ENCODE results near the gene C6orf120. TPM values are rescaled to one million over a fixed set of nuclear protein-coding genes. Genes with fewer than 3 reads are reported as not detected.

C6orf120 gene
- polyA plus RNA-seq, 1 donor (not counting 4 experiments of a cell fraction or from before 2014, with no cell fraction given) = 18.1 TPM

- Histone ChIP-seq H3K9ac (ENCODE audit: control insufficient read depth, extremely low read depth, insufficient read depth, low read length) (peak overlapping the region; percentile 80), H2AFZ (ENCODE audit: control insufficient read depth, low read length) (peak overlapping the region; percentile 81), H3K4me3 (ENCODE audit: control insufficient read depth in 2 of 3, extremely low read depth in 1 of 3, insufficient read depth in 2 of 3, low read depth in 1 of 3, low read length in 3 of 3) (peak overlapping the region; percentile 52 to 90 (median 87)), H3K36me3 (ENCODE audit: control insufficient read depth in 2 of 2, extremely low read depth in 1 of 2, insufficient read depth in 2 of 2, low read length in 2 of 2) (no peaks in the 10 kb centered on the region), H3K79me2 (ENCODE audit: control insufficient read depth, insufficient read depth, low read length) (peaks cover 28% of the 10 kb centered on the region), H4K20me1 (ENCODE audit: control insufficient read depth, extremely low read depth, insufficient read depth, low read length) (peaks cover 2% of the 10 kb centered on the region), H3K9me1 (ENCODE audit: control insufficient read depth, extremely low read depth, insufficient read depth, low read length) (no peaks in the 10 kb centered on the region), H3K27me3 (ENCODE audit: control insufficient read depth, extremely low read depth, insufficient read depth, low read length) (no peaks in the 10 kb centered on the region), H3K27ac (ENCODE audit: control insufficient read depth, insufficient read depth, low read length) (peak overlapping the region; percentile 80), H3K9me3 (ENCODE audit: control insufficient read depth, low read depth, low read length) (no peaks in the 10 kb centered on the region), H3K4me1 (ENCODE audit: control insufficient read depth, extremely low read depth, insufficient read depth, low read length) (peaks cover 19% of the 10 kb centered on the region), H3K4me2 (ENCODE audit: control insufficient read depth, extremely low read depth, insufficient read depth, low read depth, low read length) (peak overlapping the region; percentile 99)
- TF ChIP-seq EZH2 (IDR thresholded peaks at IDR 0.05; ENCODE audit: low read length) = no peak
- TF ChIP-seq, protein P1, sequence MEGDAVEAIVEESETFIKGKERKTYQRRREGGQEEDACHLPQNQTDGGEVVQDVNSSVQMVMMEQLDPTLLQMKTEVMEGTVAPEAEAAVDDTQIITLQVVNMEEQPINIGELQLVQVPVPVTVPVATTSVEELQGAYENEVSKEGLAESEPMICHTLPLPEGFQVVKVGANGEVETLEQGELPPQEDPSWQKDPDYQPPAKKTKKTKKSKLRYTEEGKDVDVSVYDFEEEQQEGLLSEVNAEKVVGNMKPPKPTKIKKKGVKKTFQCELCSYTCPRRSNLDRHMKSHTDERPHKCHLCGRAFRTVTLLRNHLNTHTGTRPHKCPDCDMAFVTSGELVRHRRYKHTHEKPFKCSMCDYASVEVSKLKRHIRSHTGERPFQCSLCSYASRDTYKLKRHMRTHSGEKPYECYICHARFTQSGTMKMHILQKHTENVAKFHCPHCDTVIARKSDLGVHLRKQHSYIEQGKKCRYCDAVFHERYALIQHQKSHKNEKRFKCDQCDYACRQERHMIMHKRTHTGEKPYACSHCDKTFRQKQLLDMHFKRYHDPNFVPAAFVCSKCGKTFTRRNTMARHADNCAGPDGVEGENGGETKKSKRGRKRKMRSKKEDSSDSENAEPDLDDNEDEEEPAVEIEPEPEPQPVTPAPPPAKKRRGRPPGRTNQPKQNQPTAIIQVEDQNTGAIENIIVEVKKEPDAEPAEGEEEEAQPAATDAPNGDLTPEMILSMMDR (optimal IDR thresholded peaks at IDR 0.05 in 1 of 3, IDR thresholded peaks at IDR 0.05 in 1 of 3, conservative IDR thresholded peaks at IDR 0.05 in 1 of 3; ENCODE audit: extremely low read depth in 1 of 3, insufficient read depth in 2 of 3, low read length in 3 of 3) = no peak
- FAIRE-seq (peak; percentile 84), DNase-seq (ENCODE audit: low read depth, low spot score) (no peak)
- dilution Hi-C loops (cut with MboI; ENCODE audit: extremely low pct_ligation_motif_present, low sequenced_read_pairs) = no loop called here
Measured at GRCh38 chr6:169722362-169723199, 20.7 kb downstream of the C6orf120 start.

GRCh38 chr6:169723200-169723909 is 21.4 kb downstream of the C6orf120 start:
- Histone ChIP-seq H3K9me1 (ENCODE audit: control insufficient read depth, extremely low read depth, insufficient read depth, low read length) (no peaks in the 10 kb centered on the region), H2AFZ (ENCODE audit: control insufficient read depth, low read length) (peak overlapping the region; percentile 81), H3K9me3 (ENCODE audit: control insufficient read depth, low read depth, low read length) (no peaks in the 10 kb centered on the region), H3K4me1 (ENCODE audit: control insufficient read depth, extremely low read depth, insufficient read depth, low read length) (peaks cover 19% of the 10 kb centered on the region), H3K4me2 (ENCODE audit: control insufficient read depth, extremely low read depth, insufficient read depth, low read depth, low read length) (peak overlapping the region; percentile 99), H3K9ac (ENCODE audit: control insufficient read depth, extremely low read depth, insufficient read depth, low read length) (peak overlapping the region; percentile 80), H3K79me2 (ENCODE audit: control insufficient read depth, insufficient read depth, low read length) (peaks cover 25% of the 10 kb centered on the region), H3K27me3 (ENCODE audit: control insufficient read depth, extremely low read depth, insufficient read depth, low read length) (no peaks in the 10 kb centered on the region), H3K36me3 (ENCODE audit: control insufficient read depth in 2 of 2, extremely low read depth in 1 of 2, insufficient read depth in 2 of 2, low read length in 2 of 2) (no peaks in the 10 kb centered on the region), H4K20me1 (ENCODE audit: control insufficient read depth, extremely low read depth, insufficient read depth, low read length) (peaks cover 2% of the 10 kb centered on the region), H3K27ac (ENCODE audit: control insufficient read depth, insufficient read depth, low read length) (peak overlapping the region; percentile 80), H3K4me3 (ENCODE audit: control insufficient read depth in 2 of 3, extremely low read depth in 1 of 3, insufficient read depth in 2 of 3, low read depth in 1 of 3, low read length in 3 of 3) (peak overlapping the region; percentile 52 to 90 (median 87))
- no peak for DNase-seq (ENCODE audit: low read depth, low spot score)
- FAIRE-seq = no peak
- dilution Hi-C loops (cut with MboI; ENCODE audit: extremely low pct_ligation_motif_present, low sequenced_read_pairs) = no loop called here
- TF ChIP-seq, protein P1 (optimal IDR thresholded peaks at IDR 0.05 in 1 of 3, IDR thresholded peaks at IDR 0.05 in 1 of 3, conservative IDR thresholded peaks at IDR 0.05 in 1 of 3; ENCODE audit: extremely low read depth in 1 of 3, insufficient read depth in 2 of 3, low read length in 3 of 3) = no peak
- no peak for TF ChIP-seq EZH2 (IDR thresholded peaks at IDR 0.05; ENCODE audit: low read length)
